H1 (cell line): ENCODE measurements around the gene TADA3. TPM values are rescaled to one million over a fixed set of nuclear protein-coding genes. Genes with fewer than 3 reads are reported as not detected.

Experiments
- ASH2L ChIP-seq: fragments of 200-600, 300-600 bp; sonication (generic); IDR thresholded peaks from one replicate; pipeline ENCODE4 v1.7.1; 2017; ENCODE audit warnings: low read length
- CHD2 ChIP-seq: IDR thresholded peaks from 2 replicates; pipeline ENCODE4 v1.6.1; 2012; ENCODE audit warnings: low read length, improper control_type of control experiment
- CTCF ChIP-seq, 3 experiments: IDR thresholded peaks; 1 replicate in 2 of 3; 2 replicates in 1 of 3; pipeline versions ENCODE4 v1.5.1 to v1.6.1; 2011; ENCODE audit warnings: low read length in 3 of 3, mild to moderate bottlenecking in 3 of 3, inconsistent platforms in 2 of 3, low read depth in 1 of 3, moderate library complexity in 1 of 3; ENCODE audit not compliant: insufficient read depth in 1 of 3; ENCODE audit errors: control extremely low read depth in 1 of 3
- EP300 ChIP-seq, 2 experiments: IDR thresholded peaks; 1 replicate in 1 of 2; 2 replicates in 1 of 2; pipeline ENCODE4 v1.6.1; 2011 to 2012; ENCODE audit warnings: low read depth in 2 of 2, low read length in 2 of 2, mild to moderate bottlenecking in 2 of 2, borderline replicate concordance in 1 of 2, inconsistent platforms in 1 of 2, moderate library complexity in 1 of 2
- FOSL1 ChIP-seq: IDR thresholded peaks from 2 replicates; pipeline ENCODE4 v1.6.1; 2011; ENCODE audit warnings: mild to moderate bottlenecking, low read depth, low read length, moderate library complexity; ENCODE audit not compliant: insufficient read depth
- HDAC6 ChIP-seq: IDR thresholded peaks from one replicate; pipeline ENCODE4 v1.7.1; 2012; ENCODE audit warnings: low read depth, mild to moderate bottlenecking, inconsistent platforms, low read length, moderate library complexity
- NANOG ChIP-seq: IDR thresholded peaks from 2 replicates; pipeline ENCODE4 v1.6.1; 2011; ENCODE audit warnings: low read length, low read depth, mild to moderate bottlenecking, inconsistent platforms; ENCODE audit not compliant: insufficient read depth, poor library complexity, severe bottlenecking
- NRF1 ChIP-seq: IDR thresholded peaks from 2 replicates; pipeline ENCODE4 v1.6.1; 2011; ENCODE audit warnings: mild to moderate bottlenecking, low read depth, low read length, improper control_type of control experiment
- PHF8 ChIP-seq: fragments of 200-600 bp; sonication (generic); conservative IDR thresholded peaks from 2 replicates; pipeline ENCODE4 v1.7.1; 2012; ENCODE audit warnings: low read depth, mild to moderate bottlenecking, inconsistent platforms, low read length, moderate library complexity
- SAP30 ChIP-seq: fragments of 300-600 bp; sonication (generic); IDR thresholded peaks from 2 replicates; pipeline ENCODE4 v1.7.1; 2012; ENCODE audit warnings: low read length, moderate library complexity, mild to moderate bottlenecking, inconsistent platforms; ENCODE audit not compliant: insufficient read depth, insufficient replicate concordance
- SIN3A ChIP-seq, 2 experiments: IDR thresholded peaks in 1 of 2; conservative IDR thresholded peaks in 1 of 2; 2 replicates each; pipeline ENCODE4 v1.6.1; 2011 to 2012; ENCODE audit warnings: low read length in 2 of 2, improper control_type of control experiment in 1 of 2, low read depth in 1 of 2, mild to moderate bottlenecking in 1 of 2
- SP2 ChIP-seq: IDR thresholded peaks from 2 replicates; pipeline ENCODE4 v1.6.1; 2012; ENCODE audit warnings: mild to moderate bottlenecking, low read length, inconsistent platforms
- TEAD4 ChIP-seq: IDR thresholded peaks from 2 replicates; pipeline ENCODE4 v1.6.1; 2012; ENCODE audit warnings: low read depth, low read length, inconsistent platforms, mixed read lengths
- polyA plus RNA-seq, 7 experiments: library from polyadenylated mRNA; depleted of rRNA in 3 of 7; stranded (reverse) in 5 of 7; unstranded in 2 of 7; fragments of >200 nt in 5 of 7; fragments of 200-250 nt in 2 of 7; gene quantifications; 1 replicate in 5 of 7; 2 replicates in 1 of 7; 4 replicates in 1 of 7; pipeline versions ENCODE4 v1.2.1 to v1.2.3, GENCODE V29; 2011 to 2013; ENCODE audit warnings: missing spikeins in 2 of 7, mixed read lengths in 2 of 7
- total RNA-seq: library from RNA; stranded (reverse); fragmentation: NEBNext Ultra II Directional; extraction: Animal tissue kit (Norgen Biotek cat#: 25700); gene quantifications from 2 replicates; pipeline ENCODE4 v1.2.1, GENCODE V29; 2021
- TF ChIP-seq, protein P1 (sequence below): IDR thresholded peaks from 2 replicates; pipeline ENCODE4 v1.6.1; 2011; ENCODE audit warnings: low read depth, mild to moderate bottlenecking, low read length; ENCODE audit not compliant: insufficient read depth

The TADA3 gene
- total and polyA plus RNA-seq, 2 of the 8 experiments (the other 6 are each of a cell fraction or from before 2014, with no cell fraction given) = 43.4 to 50.3 TPM

DNA sequence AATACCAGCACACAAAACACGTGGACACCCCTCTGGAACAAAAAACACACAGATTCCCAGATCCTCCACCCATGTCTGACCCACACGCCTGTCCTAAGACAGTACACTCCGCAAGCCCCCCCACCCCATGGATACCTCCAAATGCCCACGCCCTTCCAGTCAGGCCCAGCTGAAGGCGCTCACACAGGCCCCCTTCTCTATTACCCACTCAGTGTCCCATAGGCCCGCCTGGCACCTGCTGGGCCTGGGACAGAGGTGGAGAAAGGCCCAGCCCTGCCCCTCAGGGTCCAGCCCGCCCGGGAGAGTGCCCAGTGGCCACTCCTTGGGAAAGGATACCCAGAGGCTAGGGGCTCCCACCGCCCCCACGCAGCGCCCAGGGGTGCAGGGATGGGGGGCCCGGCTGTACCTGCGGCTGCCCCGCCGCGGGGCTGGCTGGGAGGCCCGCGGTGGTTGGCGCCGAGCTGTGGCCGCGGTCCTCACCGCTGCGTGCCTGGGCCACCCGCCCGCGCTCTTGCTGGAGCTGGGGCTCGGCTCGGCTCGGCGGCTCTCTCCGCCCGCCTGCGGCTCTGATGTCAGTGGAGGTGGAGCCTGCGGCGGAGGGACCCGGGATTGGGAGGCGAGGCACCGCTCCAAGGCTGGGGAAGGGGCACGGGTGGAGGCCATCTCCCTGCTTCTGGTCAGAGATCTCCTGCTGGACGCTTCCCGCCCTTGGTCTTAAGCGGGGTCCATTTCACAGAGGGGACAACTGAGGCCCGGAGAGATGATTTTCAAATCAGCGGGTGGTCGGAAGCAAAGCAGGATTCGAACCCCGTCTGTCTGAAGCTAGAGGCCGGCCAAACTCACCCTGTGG, 22.6 kb downstream of the TADA3 start, which contains the start of gene CAMK1 (continued):
- TF ChIP-seq, protein P1, sequence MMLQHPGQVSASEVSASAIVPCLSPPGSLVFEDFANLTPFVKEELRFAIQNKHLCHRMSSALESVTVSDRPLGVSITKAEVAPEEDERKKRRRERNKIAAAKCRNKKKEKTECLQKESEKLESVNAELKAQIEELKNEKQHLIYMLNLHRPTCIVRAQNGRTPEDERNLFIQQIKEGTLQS = no peak
- TF ChIP-seq PHF8 (peak; percentile 45; the same call in 1 of the 2 replicates), SIN3A (conservative IDR thresholded peaks at IDR 0.05 in 1 of 2, IDR thresholded peaks at IDR 0.05 in 1 of 2; ENCODE audit: low read depth in 1 of 2, low read length in 2 of 2) (no peak), NRF1 (no peak), CHD2 (no peak), ASH2L (peak; percentile 67), SP2 (no peak), CTCF (IDR thresholded peaks at IDR 0.05; ENCODE audit: control extremely low read depth in 1 of 3, insufficient read depth in 1 of 3, low read depth in 1 of 3, low read length in 3 of 3) (no peak), SAP30 (no peak), FOSL1 (no peak), HDAC6 (no peak), NANOG (no peak), TEAD4 (no peak), EP300 (IDR thresholded peaks at IDR 0.05; ENCODE audit: borderline replicate concordance in 1 of 2, low read depth in 2 of 2, low read length in 2 of 2) (no peak)
